Thyroid gland (tissue), 4 donors: Measurements from ENCODE around the gene ALDOC. TPM values are rescaled to one million over a fixed set of nuclear protein-coding genes. Genes with fewer than 3 reads are reported as not detected.

Experiments
- DNase-seq, 2 donors: peaks; one replicate each; pipeline ENCODE4 v3.0.0-alpha.2; 2019
- H3K27ac ChIP-seq, 3 donors: fragments of 200-600 bp; sonication (generic); 1 replicate in 2 of 3; 2 replicates in 1 of 3; pipeline ENCODE4 v1.5.1; 2016 to 2019; ENCODE audit warnings: mild to moderate bottlenecking in 1 of 3, moderate library complexity in 1 of 3
- H3K27me3 ChIP-seq: fragments of 200-600 bp; sonication (generic); one replicate; pipeline ENCODE4 v1.5.1; 2019
- H3K36me3 ChIP-seq, 2 donors: fragments of 200-600 bp; sonication (generic); one replicate each; pipeline ENCODE4 v1.5.1; 2016 to 2019
- H3K4me1 ChIP-seq, 2 donors: fragments of 200-600 bp; sonication (generic); one replicate each; pipeline ENCODE4 v1.5.1; 2017 to 2019
- H3K4me3 ChIP-seq, 3 donors: fragments of 200-600 bp; sonication (generic); replicated peaks in 1 of 3; 1 replicate in 2 of 3; 2 replicates in 1 of 3; pipeline ENCODE4 v1.5.1; 2016; ENCODE audit warnings: mild to moderate bottlenecking in 1 of 3
- H3K9me3 ChIP-seq: fragments of 200-600 bp; sonication (generic); one replicate; pipeline ENCODE4 v1.5.1; 2017
- POLR2A ChIP-seq, 2 donors: fragments of 450-650 bp; IDR thresholded peaks; one replicate each; pipeline ENCODE4 v1.6.1; 2017; ENCODE audit warnings: antibody characterized with exemption in 2 of 2, mild to moderate bottlenecking in 2 of 2, moderate library complexity in 1 of 2
- WGBS, 2 donors: methylation state at CpG; one replicate each; pipeline ENCODE4 v1.1.5; 2017; 5-methylcytosine and 5-hydroxymethylcytosine counted together
- intact Hi-C: fragments of 100-400 bp; cut with DNase I; formaldehyde crosslinking; loops from one replicate; pipeline ENCODE4 v1.15.1; 2023
- total RNA-seq, 4 donors: library from RNA; depleted of rRNA; stranded (reverse); fragments of >200 nt; gene quantifications; one replicate each; pipeline ENCODE4 v1.2.3, GENCODE V29; 2016
- TF ChIP-seq, protein P1 (sequence below), 6 experiments: fragments of 200-600 bp in 3 of 6; fragments of 450-650 bp in 3 of 6; sonication (generic) in 3 of 6; IDR thresholded peaks; one replicate each; pipeline ENCODE4 v1.5.1; 2016 to 2019; ENCODE audit warnings: antibody characterized with exemption in 6 of 6, mild to moderate bottlenecking in 2 of 6, inconsistent platforms in 1 of 6, moderate library complexity in 1 of 6

Gene ALDOC
- total RNA-seq, 4 donors from 2014 or later = 6.0 to 13.1 (median 8.7) TPM

DNA sequence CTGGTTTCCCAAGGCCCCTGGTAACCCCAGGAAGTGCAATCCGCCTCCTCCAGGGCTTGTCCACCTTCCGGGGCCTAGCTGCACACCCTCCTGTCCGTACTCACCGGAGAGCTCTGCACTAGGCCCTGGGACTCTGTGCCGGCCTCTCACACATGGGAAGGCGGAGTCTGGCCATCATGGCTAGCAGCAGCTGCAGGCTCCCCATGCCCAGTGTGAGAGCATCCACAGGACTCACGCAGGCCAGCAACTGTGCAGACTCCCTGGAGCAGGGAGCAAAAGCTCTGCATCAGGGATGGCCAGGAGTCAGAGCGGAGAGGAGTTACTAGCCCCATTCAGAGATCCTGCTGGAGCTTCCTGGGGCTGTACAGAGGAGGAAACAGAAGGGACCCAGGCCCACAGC is 50.3 kb downstream of the ALDOC start:
- TF ChIP-seq, protein P1, sequence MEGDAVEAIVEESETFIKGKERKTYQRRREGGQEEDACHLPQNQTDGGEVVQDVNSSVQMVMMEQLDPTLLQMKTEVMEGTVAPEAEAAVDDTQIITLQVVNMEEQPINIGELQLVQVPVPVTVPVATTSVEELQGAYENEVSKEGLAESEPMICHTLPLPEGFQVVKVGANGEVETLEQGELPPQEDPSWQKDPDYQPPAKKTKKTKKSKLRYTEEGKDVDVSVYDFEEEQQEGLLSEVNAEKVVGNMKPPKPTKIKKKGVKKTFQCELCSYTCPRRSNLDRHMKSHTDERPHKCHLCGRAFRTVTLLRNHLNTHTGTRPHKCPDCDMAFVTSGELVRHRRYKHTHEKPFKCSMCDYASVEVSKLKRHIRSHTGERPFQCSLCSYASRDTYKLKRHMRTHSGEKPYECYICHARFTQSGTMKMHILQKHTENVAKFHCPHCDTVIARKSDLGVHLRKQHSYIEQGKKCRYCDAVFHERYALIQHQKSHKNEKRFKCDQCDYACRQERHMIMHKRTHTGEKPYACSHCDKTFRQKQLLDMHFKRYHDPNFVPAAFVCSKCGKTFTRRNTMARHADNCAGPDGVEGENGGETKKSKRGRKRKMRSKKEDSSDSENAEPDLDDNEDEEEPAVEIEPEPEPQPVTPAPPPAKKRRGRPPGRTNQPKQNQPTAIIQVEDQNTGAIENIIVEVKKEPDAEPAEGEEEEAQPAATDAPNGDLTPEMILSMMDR (IDR thresholded peaks at IDR 0.05) = no peak
- TF ChIP-seq POLR2A (IDR thresholded peaks at IDR 0.05) = no peak
- Histone ChIP-seq H3K4me3 (no peak overlapping the region), H3K4me1 (peaks cover 42 to 62% of the 10 kb centered on the region in 2 donors), H3K9me3 (no peaks in the 10 kb centered on the region), H3K27ac (peak overlapping the region in 1 of 3 donors; percentile 33), H3K27me3 (no peaks in the 10 kb centered on the region), H3K36me3 (no peaks in the 10 kb centered on the region)
- intact Hi-C loops = no loop called here
- DNase-seq = no peak
- whole genome bisulfite sequencing, 2 donors = 78 to 97% methylated on average over 4 to 6 of the region's 8 CpGs

DNA sequence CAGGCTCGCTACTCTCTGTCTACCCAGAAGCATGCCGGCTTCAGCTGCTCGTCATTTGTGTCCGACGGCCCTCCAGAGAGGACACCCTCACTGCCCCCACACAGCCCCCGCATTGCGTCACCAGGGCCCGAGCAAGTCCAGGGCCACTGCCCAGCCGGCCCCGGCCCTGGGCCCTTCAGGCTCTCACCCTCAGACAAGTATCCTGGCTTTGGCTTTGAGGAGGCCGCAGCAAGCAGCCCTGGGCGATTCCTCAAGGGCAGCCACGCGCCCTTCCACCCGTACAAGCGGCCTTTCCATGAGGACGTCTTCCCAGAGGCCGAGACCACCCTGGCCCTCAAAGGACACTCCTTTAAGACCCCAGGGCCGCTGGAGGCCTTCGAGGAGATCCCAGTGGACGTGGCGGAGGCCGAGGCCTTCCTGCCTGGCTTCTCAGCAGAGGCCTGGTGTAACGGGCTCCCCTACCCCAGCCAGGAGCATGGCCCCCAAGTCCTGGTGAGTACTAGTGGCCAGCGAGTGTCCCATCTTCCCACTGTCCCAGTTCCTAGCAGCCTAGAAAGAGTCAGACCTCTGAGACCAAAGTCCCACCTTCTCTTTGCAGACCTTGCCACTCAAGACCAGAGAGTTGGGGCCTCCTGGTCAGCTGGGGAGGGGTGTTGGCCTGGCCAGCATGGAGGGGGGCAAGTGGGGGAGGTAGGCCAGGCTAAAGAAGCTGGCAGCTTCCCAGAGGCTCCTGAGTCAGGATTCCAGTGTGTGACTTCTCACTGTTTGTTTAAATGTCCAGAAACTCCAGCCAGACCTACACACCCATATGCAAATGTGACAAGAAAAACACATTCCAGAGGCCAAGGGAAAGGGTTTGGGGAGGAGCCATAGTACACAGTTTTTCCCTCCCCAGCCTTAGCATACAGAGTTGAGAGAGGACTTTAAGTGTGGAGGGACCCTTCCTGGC is 51.9 kb downstream of the ALDOC start:
- Histone ChIP-seq H3K27ac (peak overlapping the region; percentile 90 to 95 (median 94)), H3K36me3 (no peaks in the 10 kb centered on the region), H3K4me3 (no peak overlapping the region), H3K9me3 (no peaks in the 10 kb centered on the region), H3K27me3 (no peaks in the 10 kb centered on the region), H3K4me1 (peaks cover 53 to 76% of the 10 kb centered on the region in 2 donors)
- intact Hi-C loops = no loop called here
- peak in 1 of 2 donors; percentile 11 for TF ChIP-seq POLR2A (IDR thresholded peaks at IDR 0.05)
- TF ChIP-seq, protein P1 (IDR thresholded peaks at IDR 0.05) = no peak
- DNase-seq = peak; percentile 92 to 93
- WGBS, 2 donors = 71 to 81% methylated on average over 4 to 24 of the region's 25 CpGs

GRCh38 chr17:28523876-28524275 is 52.8 kb downstream of the ALDOC start:
- WGBS, 2 donors = 72 to 80% methylated on average over 5 to 12 of the region's 15 CpGs

DNA sequence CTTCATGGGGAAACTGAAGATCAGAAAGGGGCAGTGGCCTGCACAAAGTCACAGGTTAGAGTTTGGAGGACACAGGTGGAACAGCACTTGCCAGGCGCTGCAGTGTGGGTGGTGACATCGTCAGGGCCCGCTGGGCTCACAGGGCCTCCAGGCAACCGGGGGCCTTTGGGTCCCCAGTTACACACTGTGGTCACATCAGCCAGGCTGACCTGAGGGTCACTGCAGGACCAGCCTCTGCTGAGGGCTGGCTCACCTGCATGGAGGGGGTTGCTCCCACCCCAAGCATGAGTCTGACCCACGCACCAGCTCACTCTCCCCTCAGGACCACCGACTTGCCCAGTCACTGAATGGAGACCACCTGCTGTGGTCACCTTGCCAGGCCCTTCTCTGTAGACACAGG is 53.5 kb downstream of the ALDOC start:
- DNase-seq = peak; percentile 49 to 59
- intact Hi-C loops = no loop called here
- H3K27me3 ChIP-seq = no peaks in the 10 kb centered on the region
- peaks cover 53 to 74% of the 10 kb centered on the region in 2 donors for H3K4me1 ChIP-seq
- peak overlapping the region; percentile 61 to 95 (median 90) for H3K27ac ChIP-seq
- no peak for TF ChIP-seq POLR2A (IDR thresholded peaks at IDR 0.05)
- TF ChIP-seq, protein P1 (IDR thresholded peaks at IDR 0.05) = no peak
- no peaks in the 10 kb centered on the region for H3K9me3 ChIP-seq
- no peak overlapping the region for H3K4me3 ChIP-seq
- WGBS, 2 donors = 72% methylated on average over 3 of the region's 6 CpGs; no CpG with 5 or more reads in 1 of the 2 donors
- H3K36me3 ChIP-seq = no peaks in the 10 kb centered on the region

More at GRCh38 chr17:28523876-28524275, 52.8 kb downstream of the ALDOC start:
- peak; percentile 41 to 43 for DNase-seq
- H3K9me3 ChIP-seq = no peaks in the 10 kb centered on the region
- H3K36me3 ChIP-seq = no peaks in the 10 kb centered on the region
- no peak for TF ChIP-seq POLR2A (IDR thresholded peaks at IDR 0.05)
- TF ChIP-seq, protein P1 (IDR thresholded peaks at IDR 0.05) = no peak
- peaks cover 53 to 76% of the 10 kb centered on the region in 2 donors for H3K4me1 ChIP-seq
- H3K4me3 ChIP-seq = no peak overlapping the region
- intact Hi-C loops = no loop called here
- H3K27me3 ChIP-seq = no peaks in the 10 kb centered on the region
- H3K27ac ChIP-seq = peak overlapping the region; percentile 90 to 95 (median 94)

Other genes starting within 250 kb of the ALDOC start
- 10 to 100 TPM; 38.5 to 78.0 (median 63.6) TPM for gene IFT20, start 241.4 kb downstream of the ALDOC start, total RNA-seq
- 10 to 100 TPM; 28.4 to 36.9 (median 35.8) TPM for gene TNFAIP1, start 241.1 kb downstream of the ALDOC start, total RNA-seq
- 100 to 1,000 TPM in 2 of 4 donors, 10 to 100 TPM in 2; 55.4 to 102 (median 91.7) TPM for gene POLDIP2, start 219.4 kb downstream of the ALDOC start, total RNA-seq
- not detected for gene SEBOX, start 211.7 kb downstream of the ALDOC start, total RNA-seq
- under 1 TPM in 2 of 4 donors, not detected in 2; 0.33 to 0.39 TPM for gene VTN, start 206.6 kb downstream of the ALDOC start, total RNA-seq
- 10 to 100 TPM; 10.3 to 20.2 (median 16.3) TPM for gene SARM1, start 205.2 kb downstream of the ALDOC start, total RNA-seq
- 10 to 100 TPM; 10.8 to 15.6 (median 13.4) TPM for gene SLC46A1, start 170.7 kb downstream of the ALDOC start, total RNA-seq
- gene SLC13A2, start 103.3 kb downstream of the ALDOC start, total RNA-seq = not detected
- under 1 TPM in 1 of 4 donors, not detected in 3; 0.34 TPM for gene FOXN1, start 70.5 kb downstream of the ALDOC start, total RNA-seq
- 10 to 100 TPM; 29.8 to 43.9 (median 36.0) TPM for gene UNC119, start 24.3 kb downstream of the ALDOC start, total RNA-seq
- gene PIGS, start 5.4 kb downstream of the ALDOC start, total RNA-seq = 100 to 1,000 TPM in 1 of 4 donors, 10 to 100 TPM in 3; 37.2 to 111 (median 74.7) TPM
- 10 to 100 TPM in 2 of 4 donors, 1 to 10 TPM in 2; 4.4 to 27.0 (median 9.9) TPM for gene SPAG5, start 22.1 kb upstream of the ALDOC start, total RNA-seq
- gene RSKR, start 37.3 kb upstream of the ALDOC start, total RNA-seq = 10 to 100 TPM in 1 of 4 donors, 1 to 10 TPM in 3; 4.2 to 13.1 (median 9.5) TPM
- gene BLTP2, start 68.3 kb upstream of the ALDOC start, total RNA-seq = 100 to 1,000 TPM in 3 of 4 donors, 10 to 100 TPM in 1; 96.5 to 153 (median 129) TPM
- 10 to 100 TPM; 28.9 to 74.6 (median 48.6) TPM for gene SDF2, start 85.0 kb upstream of the ALDOC start, total RNA-seq
- gene SUPT6H, start 85.3 kb upstream of the ALDOC start, total RNA-seq = 100 to 1,000 TPM in 1 of 4 donors, 10 to 100 TPM in 3; 49.2 to 117 (median 61.6) TPM
- 1 to 10 TPM in 2 of 4 donors, under 1 TPM in 1, not detected in 1; 0.46 to 4.3 (median 1.1) TPM for gene PROCA1, start 135.0 kb upstream of the ALDOC start, total RNA-seq
- 100 to 1,000 TPM; 136 to 186 (median 159) TPM for gene RAB34, start 141.0 kb upstream of the ALDOC start, total RNA-seq
- gene RPL23A, start 143.1 kb upstream of the ALDOC start, total RNA-seq = 100 to 1,000 TPM; 181 to 750 (median 443) TPM
- 10 to 100 TPM in 1 of 4 donors, 1 to 10 TPM in 3; 1.6 to 21.4 (median 5.1) TPM for gene TLCD1, start 149.3 kb upstream of the ALDOC start, total RNA-seq
- gene NEK8, start 151.9 kb upstream of the ALDOC start, total RNA-seq = 10 to 100 TPM in 1 of 4 donors, 1 to 10 TPM in 3; 3.9 to 14.0 (median 8.1) TPM
- 10 to 100 TPM; 33.3 to 64.3 (median 44.3) TPM for gene TRAF4, start 167.1 kb upstream of the ALDOC start, total RNA-seq